ENCODE results near the gene AEN.

AEN gene

GRCh38 chr15:88655800-88656488 is 34.8 kb downstream of the AEN start:
- TF ChIP-seq, protein P1, sequence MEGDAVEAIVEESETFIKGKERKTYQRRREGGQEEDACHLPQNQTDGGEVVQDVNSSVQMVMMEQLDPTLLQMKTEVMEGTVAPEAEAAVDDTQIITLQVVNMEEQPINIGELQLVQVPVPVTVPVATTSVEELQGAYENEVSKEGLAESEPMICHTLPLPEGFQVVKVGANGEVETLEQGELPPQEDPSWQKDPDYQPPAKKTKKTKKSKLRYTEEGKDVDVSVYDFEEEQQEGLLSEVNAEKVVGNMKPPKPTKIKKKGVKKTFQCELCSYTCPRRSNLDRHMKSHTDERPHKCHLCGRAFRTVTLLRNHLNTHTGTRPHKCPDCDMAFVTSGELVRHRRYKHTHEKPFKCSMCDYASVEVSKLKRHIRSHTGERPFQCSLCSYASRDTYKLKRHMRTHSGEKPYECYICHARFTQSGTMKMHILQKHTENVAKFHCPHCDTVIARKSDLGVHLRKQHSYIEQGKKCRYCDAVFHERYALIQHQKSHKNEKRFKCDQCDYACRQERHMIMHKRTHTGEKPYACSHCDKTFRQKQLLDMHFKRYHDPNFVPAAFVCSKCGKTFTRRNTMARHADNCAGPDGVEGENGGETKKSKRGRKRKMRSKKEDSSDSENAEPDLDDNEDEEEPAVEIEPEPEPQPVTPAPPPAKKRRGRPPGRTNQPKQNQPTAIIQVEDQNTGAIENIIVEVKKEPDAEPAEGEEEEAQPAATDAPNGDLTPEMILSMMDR (IDR thresholded peaks at IDR 0.05), result no peak
- H3K36me3 ChIP-seq (ENCODE audit: control insufficient read depth, insufficient read depth, low read length), result no peaks in the 10 kb centered on the region
- H3K27me3 ChIP-seq (ENCODE audit: control insufficient read depth, insufficient read depth, low read length), result no peaks in the 10 kb centered on the region
- H3K4me2 ChIP-seq (ENCODE audit: low read length), result no peak overlapping the region
- H3K9ac ChIP-seq, result no peak overlapping the region
- H3K4me3 ChIP-seq (ENCODE audit: low read depth, low read length), result no peak overlapping the region
- H3K27ac ChIP-seq, result no peak overlapping the region
- H2AFZ ChIP-seq, result no peak overlapping the region
- no peaks in the 10 kb centered on the region for H3K9me3 ChIP-seq (ENCODE audit: control insufficient read depth, low read length)
- no peaks in the 10 kb centered on the region for H3K79me2 ChIP-seq
- H3K4me1 ChIP-seq, result no peaks in the 10 kb centered on the region

DNA sequence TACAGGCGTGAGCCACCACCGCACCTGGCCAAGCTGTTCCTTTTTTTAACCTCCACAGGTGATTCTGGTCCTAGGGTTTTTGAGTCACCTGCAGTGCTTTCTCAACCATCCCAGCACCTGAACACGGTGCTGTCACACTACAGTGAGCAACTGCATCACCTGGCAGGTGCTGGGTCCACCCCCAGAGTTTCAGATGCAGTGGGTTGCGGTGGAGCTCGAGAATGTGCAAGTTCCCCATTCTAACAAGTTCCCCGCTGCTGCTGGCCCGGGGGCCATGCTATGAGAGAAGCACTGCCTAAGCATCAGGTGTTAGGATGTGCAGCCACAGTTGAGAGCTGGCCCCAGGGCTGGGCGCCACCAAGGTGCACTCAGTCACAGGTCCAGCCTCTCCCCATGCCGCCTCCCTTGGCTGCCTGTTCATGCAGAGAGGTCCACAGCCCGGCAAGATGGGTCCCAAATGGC is 35.7 kb downstream of the AEN start:
- Histone ChIP-seq H3K4me2 (ENCODE audit: low read length) (no peak overlapping the region), H3K27ac (no peak overlapping the region), H3K79me2 (no peaks in the 10 kb centered on the region), H2AFZ (no peak overlapping the region), H3K9ac (no peak overlapping the region), H3K36me3 (ENCODE audit: control insufficient read depth, insufficient read depth, low read length) (no peaks in the 10 kb centered on the region), H3K27me3 (ENCODE audit: control insufficient read depth, insufficient read depth, low read length) (no peaks in the 10 kb centered on the region), H3K4me1 (no peaks in the 10 kb centered on the region), H3K4me3 (ENCODE audit: low read depth, low read length) (no peak overlapping the region), H3K9me3 (ENCODE audit: control insufficient read depth, low read length) (no peaks in the 10 kb centered on the region)
- TF ChIP-seq, protein P1 (IDR thresholded peaks at IDR 0.05), result no peak

- Histone ChIP-seq H3K9me3 (ENCODE audit: control insufficient read depth, low read length) (no peaks in the 10 kb centered on the region), H3K27me3 (ENCODE audit: control insufficient read depth, insufficient read depth, low read length) (no peaks in the 10 kb centered on the region), H3K4me2 (ENCODE audit: low read length) (no peak overlapping the region), H3K9ac (no peak overlapping the region), H3K4me3 (ENCODE audit: low read depth, low read length) (no peak overlapping the region), H2AFZ (no peak overlapping the region), H3K4me1 (no peaks in the 10 kb centered on the region), H3K27ac (no peak overlapping the region), H3K79me2 (no peaks in the 10 kb centered on the region), H3K36me3 (ENCODE audit: control insufficient read depth, insufficient read depth, low read length) (no peaks in the 10 kb centered on the region)
- TF ChIP-seq, protein P1 (IDR thresholded peaks at IDR 0.05), result peak; percentile 37
These were observed 36.4 kb downstream of the AEN start for GRCh38 chr15:88657326-88658069.

- TF ChIP-seq, protein P1 (IDR thresholded peaks at IDR 0.05), result no peak
- Histone ChIP-seq H3K27me3 (ENCODE audit: control insufficient read depth, insufficient read depth, low read length) (no peaks in the 10 kb centered on the region), H3K4me2 (ENCODE audit: low read length) (no peak overlapping the region), H3K9ac (no peak overlapping the region), H3K9me3 (ENCODE audit: control insufficient read depth, low read length) (no peaks in the 10 kb centered on the region), H2AFZ (no peak overlapping the region), H3K4me1 (no peaks in the 10 kb centered on the region), H3K27ac (no peak overlapping the region), H3K79me2 (no peaks in the 10 kb centered on the region), H3K4me3 (ENCODE audit: low read depth, low read length) (no peak overlapping the region), H3K36me3 (ENCODE audit: control insufficient read depth, insufficient read depth, low read length) (no peaks in the 10 kb centered on the region)
These were observed 37.2 kb downstream of the AEN start for GRCh38 chr15:88658070-88658965.

Data from parathyroid adenoma (tissue), 2 donors.